ENCODE measurements around the gene UBL4B. TPM values are rescaled to one million over a fixed set of nuclear protein-coding genes. Genes with fewer than 3 reads are reported as not detected.
A peak's percentile ranks its signal among the peaks of the same experiment; 100 is the strongest.

The UBL4B gene
- polyA plus RNA-seq, 2 of the 4 experiments (the other 2 are of a cell fraction) = not detected

GRCh38 chr1:110085671-110086070 is 26.6 kb upstream of the UBL4B start:
- no peak for FAIRE-seq
- Histone ChIP-seq H3K4me1 (no peaks in the 10 kb centered on the region), H3K9me3 (no peaks in the 10 kb centered on the region), H3K27ac (no peak overlapping the region), H3K4me2 (no peak overlapping the region), H3K4me3 (no peak overlapping the region)
- WGBS (ENCODE audit: missing lambda C conversion rate) = 46% methylated on average over 5 of the region's 5 CpGs
- DNase-seq (ENCODE audit: low read depth in 1 of 2, low spot score in 1 of 2) = no peak
- ATAC-seq = no peak
- POLR2A ChIA-PET = no interaction called here
- CTCF ChIA-PET = interaction anchor here (1.3 kb wide), 1 partner anchor 20 kb away, joined by 3 read pairs; no protein-coding TSS in a partner anchor
- TF ChIP-seq POLR2AphosphoS2 (conservative IDR thresholded peaks at IDR 0.05; ENCODE audit: low read length) (no peak), HDAC2 (IDR thresholded peaks at IDR 0.05) (no peak), FOSB (CRISPR knock-in tag; IDR thresholded peaks at IDR 0.05) (no peak), KDM1A (IDR thresholded peaks at IDR 0.05; ENCODE audit: low read depth) (no peak), JUN (IDR thresholded peaks at IDR 0.05) (no peak), NPAS2 (CRISPR knock-in tag; IDR thresholded peaks at IDR 0.05; ENCODE audit: borderline replicate concordance) (no peak), CBX8 (IDR thresholded peaks at IDR 0.05) (no peak), ZNF302 (CRISPR knock-in tag; IDR thresholded peaks at IDR 0.05) (no peak)

- 67% methylated on average over 4 of the region's 4 CpGs for WGBS (ENCODE audit: missing lambda C conversion rate)
- Histone ChIP-seq H3K4me3 (no peak overlapping the region), H3K4me2 (no peak overlapping the region), H3K9me3 (no peaks in the 10 kb centered on the region), H3K27ac (no peak overlapping the region), H3K4me1 (no peaks in the 10 kb centered on the region)
- FAIRE-seq (no peak), ATAC-seq (no peak), DNase-seq (ENCODE audit: low read depth in 1 of 2, low spot score in 1 of 2) (no peak)
- TF ChIP-seq HEYL (CRISPR knock-in tag; IDR thresholded peaks at IDR 0.05) = no peak
- no peak for TF ChIP-seq ESRRA (IDR thresholded peaks at IDR 0.05; ENCODE audit: borderline replicate concordance, low read length)
- TF ChIP-seq RNF2 (IDR thresholded peaks at IDR 0.05; ENCODE audit: borderline replicate concordance, low read depth) = no peak
- ChIA-PET POLR2A (no interaction called here), CTCF (interaction anchor here (0.7 to 3.3 kb wide), 9 partner anchors 9 to 662 kb away, joined by 3 to 57 read pairs (median 9); no protein-coding TSS in a partner anchor)
Observed at GRCh38 chr1:110086961-110087360, 25.3 kb upstream of the UBL4B start.

DNA sequence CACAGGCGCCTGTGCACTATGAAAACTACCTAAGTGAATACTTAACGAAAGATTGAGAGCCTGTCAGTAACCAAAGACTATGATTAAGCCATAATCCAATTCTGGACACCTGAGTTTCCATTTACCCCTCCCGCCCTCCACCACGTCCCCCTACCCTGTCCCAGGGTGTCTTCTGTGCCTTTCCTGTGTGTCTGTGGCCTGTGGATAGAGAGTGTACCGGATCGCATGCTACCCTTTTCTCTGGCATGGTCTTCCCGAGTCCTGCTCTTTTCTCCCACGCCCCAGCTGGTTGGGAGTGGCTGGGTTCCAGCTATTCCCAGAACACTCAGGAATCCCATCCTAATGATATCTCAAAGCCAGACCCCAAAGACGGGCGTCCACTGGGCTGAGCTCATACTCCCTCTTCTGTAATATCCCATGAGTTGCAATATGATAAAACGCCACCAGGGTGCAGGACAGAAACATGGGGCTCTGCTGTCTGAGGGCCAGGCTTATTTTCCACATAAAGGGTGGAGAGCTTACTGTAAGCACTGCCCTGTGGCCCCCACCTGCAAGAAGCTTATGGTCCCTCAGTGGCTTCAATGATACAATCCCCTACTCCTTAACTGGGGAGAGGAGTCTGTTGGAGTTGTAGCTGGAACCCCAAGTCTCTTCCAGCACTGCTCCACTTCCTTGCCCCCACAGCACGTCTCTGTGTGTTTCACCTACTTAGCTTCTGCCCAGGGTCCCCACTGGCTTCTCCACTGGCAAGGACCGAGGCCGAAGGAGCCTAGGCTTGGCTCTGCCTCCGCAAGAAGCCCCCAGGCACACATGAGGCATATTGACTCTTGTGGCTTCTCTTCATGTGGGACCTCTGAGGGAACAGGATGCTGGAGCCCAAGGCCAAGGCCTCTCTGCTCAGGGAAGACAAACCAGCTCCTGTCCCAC is 24.2 kb upstream of the UBL4B start:
- CTCF ChIA-PET = interaction anchor here (0.6 to 3.3 kb wide), 27 partner anchors 8 to 408 kb away, joined by 3 to 57 read pairs (median 5); no protein-coding TSS in a partner anchor
- H3K9me3 ChIP-seq = no peaks in the 10 kb centered on the region
- H3K4me2 ChIP-seq = no peak overlapping the region
- no peaks in the 10 kb centered on the region for H3K4me1 ChIP-seq
- POLR2A ChIA-PET = no interaction called here
- no peak overlapping the region for H3K4me3 ChIP-seq
- DNase-seq (ENCODE audit: low read depth in 1 of 2, low spot score in 1 of 2) = peak; percentile 35 to 64
- no peak for TF ChIP-seq KDM1A (IDR thresholded peaks at IDR 0.05; ENCODE audit: low read depth)
- peak; percentile 30 to 52; a peak in 3 of 5 replicates for TF ChIP-seq RAD21 (conservative IDR thresholded peaks at IDR 0.05 in 1 of 2, IDR thresholded peaks at IDR 0.05 in 1 of 2)
- TF ChIP-seq, protein P1, sequence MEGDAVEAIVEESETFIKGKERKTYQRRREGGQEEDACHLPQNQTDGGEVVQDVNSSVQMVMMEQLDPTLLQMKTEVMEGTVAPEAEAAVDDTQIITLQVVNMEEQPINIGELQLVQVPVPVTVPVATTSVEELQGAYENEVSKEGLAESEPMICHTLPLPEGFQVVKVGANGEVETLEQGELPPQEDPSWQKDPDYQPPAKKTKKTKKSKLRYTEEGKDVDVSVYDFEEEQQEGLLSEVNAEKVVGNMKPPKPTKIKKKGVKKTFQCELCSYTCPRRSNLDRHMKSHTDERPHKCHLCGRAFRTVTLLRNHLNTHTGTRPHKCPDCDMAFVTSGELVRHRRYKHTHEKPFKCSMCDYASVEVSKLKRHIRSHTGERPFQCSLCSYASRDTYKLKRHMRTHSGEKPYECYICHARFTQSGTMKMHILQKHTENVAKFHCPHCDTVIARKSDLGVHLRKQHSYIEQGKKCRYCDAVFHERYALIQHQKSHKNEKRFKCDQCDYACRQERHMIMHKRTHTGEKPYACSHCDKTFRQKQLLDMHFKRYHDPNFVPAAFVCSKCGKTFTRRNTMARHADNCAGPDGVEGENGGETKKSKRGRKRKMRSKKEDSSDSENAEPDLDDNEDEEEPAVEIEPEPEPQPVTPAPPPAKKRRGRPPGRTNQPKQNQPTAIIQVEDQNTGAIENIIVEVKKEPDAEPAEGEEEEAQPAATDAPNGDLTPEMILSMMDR (IDR thresholded peaks at IDR 0.05) = peak; percentile 42; the same call in 1 of the 3 replicates
- peak; percentile 57 for TF ChIP-seq SMC3 (IDR thresholded peaks at IDR 0.05)
- TF ChIP-seq RCOR1 (IDR thresholded peaks at IDR 0.05; ENCODE audit: low read depth, low read length) = no peak
- H3K27ac ChIP-seq = no peak overlapping the region
- WGBS (ENCODE audit: missing lambda C conversion rate) = 36% methylated on average over 14 of the region's 15 CpGs
- no peak for FAIRE-seq
- peak; percentile 90 to 97 for ATAC-seq

DNA sequence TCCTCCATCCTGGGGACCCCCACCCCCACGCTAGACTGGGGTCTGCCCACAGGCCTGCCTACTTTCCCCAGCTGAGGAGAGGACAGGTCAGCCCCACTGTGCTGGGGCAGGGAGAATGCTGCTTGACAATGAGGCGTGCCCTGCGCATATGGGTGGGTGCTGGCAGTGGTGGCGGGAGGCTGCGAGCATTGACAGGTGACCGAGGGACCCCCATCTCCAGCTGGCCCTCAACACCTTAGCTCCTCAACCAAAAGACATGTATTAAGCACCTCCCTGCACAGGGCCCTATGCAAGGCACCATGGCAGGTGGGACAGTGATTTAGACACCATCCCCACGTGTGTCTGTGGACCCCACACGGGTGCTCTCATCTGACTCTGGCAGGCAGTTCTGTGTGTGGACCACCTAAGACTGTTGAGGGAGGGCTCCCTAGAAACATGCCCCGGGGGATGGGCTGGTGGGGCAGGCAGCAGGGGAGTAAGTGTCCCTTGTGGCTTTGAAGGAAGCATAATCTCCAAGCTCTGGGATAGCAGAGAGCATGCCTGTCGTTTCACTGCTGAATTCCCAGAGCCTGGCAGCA is 23.4 kb upstream of the UBL4B start:
- POLR2A ChIA-PET = no interaction called here

More for the DNA sequence above, 23.4 kb upstream of the UBL4B start:
- DNase-seq (ENCODE audit: low read depth in 1 of 2, low spot score in 1 of 2) (no peak), FAIRE-seq (no peak), ATAC-seq (no peak; a peak in 2 of 6 replicates)
- TF ChIP-seq, protein P1 (IDR thresholded peaks at IDR 0.05) = no peak
- TF ChIP-seq, protein P2, sequence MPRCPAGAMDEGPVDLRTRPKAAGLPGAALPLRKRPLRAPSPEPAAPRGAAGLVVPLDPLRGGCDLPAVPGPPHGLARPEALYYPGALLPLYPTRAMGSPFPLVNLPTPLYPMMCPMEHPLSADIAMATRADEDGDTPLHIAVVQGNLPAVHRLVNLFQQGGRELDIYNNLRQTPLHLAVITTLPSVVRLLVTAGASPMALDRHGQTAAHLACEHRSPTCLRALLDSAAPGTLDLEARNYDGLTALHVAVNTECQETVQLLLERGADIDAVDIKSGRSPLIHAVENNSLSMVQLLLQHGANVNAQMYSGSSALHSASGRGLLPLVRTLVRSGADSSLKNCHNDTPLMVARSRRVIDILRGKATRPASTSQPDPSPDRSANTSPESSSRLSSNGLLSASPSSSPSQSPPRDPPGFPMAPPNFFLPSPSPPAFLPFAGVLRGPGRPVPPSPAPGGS (IDR thresholded peaks at IDR 0.05) = no peak
- TF ChIP-seq PHF8 (IDR thresholded peaks at IDR 0.05; ENCODE audit: borderline replicate concordance, low read depth) (no peak), RFX5 (IDR thresholded peaks at IDR 0.05) (no peak)
- no peak overlapping the region for H3K4me2 ChIP-seq
- H3K27ac ChIP-seq = no peak overlapping the region
- WGBS (ENCODE audit: missing lambda C conversion rate) = 0% methylated on average over 1 of the region's 10 CpGs
- H3K4me3 ChIP-seq = no peak overlapping the region
- H3K9me3 ChIP-seq = no peaks in the 10 kb centered on the region
- CTCF ChIA-PET = interaction anchor here (0.6 to 3.3 kb wide), 25 partner anchors 7 to 407 kb away, joined by 3 to 57 read pairs (median 5); no protein-coding TSS in a partner anchor
- H3K4me1 ChIP-seq = no peaks in the 10 kb centered on the region
